ENCODE results near the gene NHS.
"Not testable (repeated sequence)": the region's sequence is repeated elsewhere in the genome, so short reads cannot be mapped to it uniquely, and the experiment has no call there.

NHS gene

DNA sequence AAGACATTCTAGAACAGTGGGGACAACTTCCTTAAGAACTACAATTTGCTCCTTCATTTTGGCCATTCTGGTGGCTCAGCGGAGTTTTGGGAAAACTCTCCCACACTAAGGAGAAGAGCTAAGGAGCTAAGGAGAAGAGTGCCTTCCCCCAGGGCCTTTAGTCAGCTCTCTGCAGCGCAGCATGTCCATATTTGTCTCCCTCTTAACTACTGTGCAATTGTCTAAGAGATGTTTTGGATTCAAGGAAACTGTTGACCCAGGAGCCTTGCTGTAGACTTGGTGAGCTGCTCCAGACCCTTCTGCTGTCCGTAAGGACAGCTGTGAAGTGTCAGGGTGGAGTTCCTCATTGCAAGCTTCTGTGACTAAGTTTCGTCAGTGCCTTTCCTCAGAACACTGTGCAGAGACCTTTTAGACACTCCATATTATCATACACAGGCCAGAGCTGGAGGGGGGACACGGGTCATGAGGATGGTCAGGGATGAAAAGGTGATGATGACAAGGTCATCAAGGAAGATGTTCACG lies 179.0 kb downstream of the NHS start:
- no peak for DNase-seq

DNA sequence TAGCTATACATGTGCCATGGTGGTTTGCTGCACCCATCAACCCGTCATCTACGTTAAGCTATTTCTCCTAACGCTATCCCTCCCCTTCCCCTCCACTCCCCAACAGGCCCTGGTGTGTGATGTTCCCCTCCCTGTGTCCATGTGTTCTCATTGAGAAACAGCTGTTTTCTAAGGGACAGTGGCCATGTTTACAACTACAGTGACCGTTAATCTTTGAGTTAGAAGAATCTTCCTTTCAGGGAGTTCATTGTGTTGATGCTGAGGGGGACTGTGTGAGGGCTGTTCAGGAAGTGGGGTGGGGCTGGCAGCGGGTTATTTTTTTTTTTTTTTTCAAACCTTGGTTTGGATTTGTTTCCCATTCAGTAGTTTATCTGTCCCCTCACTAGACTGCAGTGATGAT lies 179.9 kb downstream of the NHS start:
- no peak for DNase-seq

DNA sequence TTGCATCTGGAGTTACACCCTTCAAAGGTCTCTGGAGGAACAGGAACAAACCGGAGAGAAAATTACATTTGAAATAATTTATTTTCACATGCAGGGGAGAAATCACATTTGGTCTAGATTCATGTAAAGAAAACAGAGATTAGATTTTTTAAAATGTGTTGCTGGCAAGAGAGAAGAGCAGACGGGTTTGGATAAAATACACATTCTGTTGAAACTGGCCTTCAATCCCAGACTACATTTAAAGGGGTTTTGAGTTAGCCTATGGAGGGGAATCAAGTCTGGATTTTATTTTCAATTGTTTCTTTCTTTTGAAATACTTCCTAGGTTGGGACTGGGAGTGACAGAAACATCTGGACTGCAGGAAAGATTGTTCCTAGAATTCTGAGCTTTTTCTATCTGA lies 180.8 kb downstream of the NHS start:
- no peak for DNase-seq

DNA sequence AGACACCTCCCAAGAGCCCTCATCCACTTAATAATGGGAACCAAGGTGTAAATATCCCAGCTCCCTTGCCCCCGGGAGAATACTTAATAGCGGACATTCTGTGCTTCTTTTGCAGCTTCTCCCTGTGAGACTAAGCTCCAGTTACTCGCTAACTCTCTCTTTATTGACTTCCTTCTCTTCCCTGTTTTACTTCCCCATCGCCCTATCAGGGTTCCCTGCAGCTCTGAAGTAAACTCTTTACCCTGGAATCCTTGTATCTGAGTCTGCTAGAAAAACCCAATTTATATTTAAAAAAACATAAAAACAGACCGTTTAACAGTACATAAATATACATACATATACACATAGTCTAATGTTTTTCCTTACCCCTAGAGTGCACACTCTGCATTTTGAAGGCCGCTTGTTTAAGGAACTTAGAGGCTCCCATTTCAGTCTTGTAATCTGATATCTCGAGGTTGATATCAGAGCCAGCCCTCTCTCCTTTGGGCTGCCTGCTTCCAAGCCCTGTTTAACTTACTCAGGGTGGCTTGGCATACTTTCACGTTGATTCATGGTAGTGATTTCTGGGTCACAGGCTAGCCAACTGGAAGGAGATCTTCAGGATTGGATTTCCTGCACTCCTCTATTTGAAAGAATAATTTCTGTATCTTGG lies 184.9 kb downstream of the NHS start:
- DNase-seq = no peak

DNA sequence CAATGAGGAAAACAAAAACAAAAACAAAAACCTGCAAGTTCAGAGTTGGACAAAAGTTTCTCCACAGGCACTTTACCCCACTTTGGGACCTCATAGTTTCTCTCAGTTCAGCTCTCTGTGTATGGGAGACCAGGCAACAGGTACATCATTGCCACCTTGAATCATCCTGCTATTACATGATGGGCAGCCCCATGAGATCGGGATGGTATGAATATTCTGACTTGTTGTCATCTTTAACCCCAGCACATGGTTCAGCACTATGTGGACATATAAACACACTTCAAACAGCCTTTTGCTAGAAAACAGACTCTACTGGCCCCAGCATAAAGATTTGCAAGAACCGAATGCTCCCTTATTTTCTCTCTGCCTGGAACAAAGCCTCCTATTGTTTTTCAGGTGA lies 185.4 kb downstream of the NHS start:
- no peak for DNase-seq

DNA sequence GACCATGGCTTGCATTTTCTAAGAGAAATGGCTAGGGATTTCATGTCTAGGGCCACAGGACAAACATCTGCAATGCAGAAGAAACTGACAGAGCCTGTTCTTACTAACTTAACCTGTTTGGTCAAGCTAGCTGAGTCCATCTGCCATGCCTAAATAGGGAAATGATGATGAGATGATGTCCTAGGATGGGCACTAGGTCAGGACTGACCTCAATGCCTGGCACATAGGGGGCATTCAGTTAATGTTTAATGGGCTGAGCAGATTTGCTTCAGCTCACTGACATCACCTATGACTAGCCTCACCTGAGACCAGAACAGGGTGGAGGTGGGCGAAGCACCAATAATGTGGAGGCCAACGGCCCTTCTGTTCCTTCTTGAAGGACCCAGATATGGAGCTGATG lies 188.1 kb downstream of the NHS start:
- no peak for DNase-seq

DNA sequence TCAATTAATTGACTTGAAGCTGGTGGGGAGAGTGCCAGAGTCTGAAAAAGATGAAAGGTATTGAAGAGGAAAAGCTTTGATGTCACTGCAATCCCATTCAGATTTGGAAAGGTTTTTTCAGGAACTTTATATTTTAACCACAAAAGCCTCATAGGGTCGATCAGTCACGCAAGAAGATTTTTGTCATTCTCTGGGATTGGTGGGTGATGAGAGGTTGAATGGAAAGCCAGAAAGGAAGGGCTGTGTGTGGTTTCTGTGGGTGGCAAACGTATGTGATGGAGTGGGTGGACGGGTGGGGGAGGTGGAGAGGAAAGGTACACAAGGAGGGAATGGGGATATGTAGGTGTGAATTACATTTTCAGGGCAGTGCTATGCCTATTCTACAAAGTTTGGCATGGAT lies 188.5 kb downstream of the NHS start:
- no peak for DNase-seq

DNA sequence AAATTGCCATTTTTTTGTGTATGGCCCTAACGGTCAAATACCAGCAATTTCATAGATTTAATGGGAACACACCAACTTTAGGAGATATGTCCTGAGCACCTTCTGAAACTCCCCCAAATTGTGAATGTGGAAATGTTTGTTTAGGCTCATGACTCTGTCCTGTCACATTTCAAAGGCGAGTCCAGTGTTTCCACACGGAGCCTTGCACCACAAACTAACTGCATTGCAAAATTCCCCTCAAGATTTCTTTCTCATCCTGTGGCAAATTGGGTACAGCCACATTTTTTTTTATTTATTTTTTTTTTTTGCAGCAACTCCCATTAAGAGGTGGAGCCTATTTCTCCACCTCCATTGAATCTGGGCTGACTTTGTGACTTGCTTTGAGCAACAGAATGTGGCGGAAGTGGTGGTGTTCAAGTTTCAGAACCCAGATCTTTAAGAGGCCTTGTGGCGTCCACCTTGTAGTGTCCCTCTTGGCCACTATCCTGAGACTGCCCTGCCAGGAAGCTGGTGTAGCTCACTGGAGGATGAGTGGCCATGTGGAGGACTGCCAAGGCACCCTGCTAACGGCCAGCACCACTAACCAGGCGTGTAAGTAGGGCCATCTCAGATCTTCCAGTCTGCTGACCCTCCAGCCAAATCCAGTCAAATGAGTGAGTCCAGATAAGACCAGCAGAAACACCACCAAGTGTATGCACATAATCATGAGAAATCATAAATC lies 189.8 kb downstream of the NHS start:
- DNase-seq = no peak

DNA sequence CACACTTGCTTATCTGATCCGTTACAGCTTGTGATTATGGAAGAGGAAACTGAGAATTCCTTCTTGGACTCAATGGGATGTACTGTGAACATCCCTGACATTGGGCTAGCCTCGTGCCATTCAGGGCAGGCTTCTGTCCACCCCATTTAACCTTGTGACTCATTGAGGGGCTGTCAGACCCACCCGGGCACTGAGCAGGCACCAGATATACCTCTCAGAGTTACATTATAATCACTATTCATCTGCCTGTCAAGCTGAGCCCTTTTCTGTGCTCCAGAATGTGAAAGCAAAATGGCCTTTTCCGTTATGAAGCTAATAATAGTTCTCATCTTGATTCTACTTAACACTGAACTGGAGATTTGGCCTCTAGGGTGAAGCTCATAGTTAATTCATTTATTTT lies 191.7 kb downstream of the NHS start:
- DNase-seq = no peak

DNA sequence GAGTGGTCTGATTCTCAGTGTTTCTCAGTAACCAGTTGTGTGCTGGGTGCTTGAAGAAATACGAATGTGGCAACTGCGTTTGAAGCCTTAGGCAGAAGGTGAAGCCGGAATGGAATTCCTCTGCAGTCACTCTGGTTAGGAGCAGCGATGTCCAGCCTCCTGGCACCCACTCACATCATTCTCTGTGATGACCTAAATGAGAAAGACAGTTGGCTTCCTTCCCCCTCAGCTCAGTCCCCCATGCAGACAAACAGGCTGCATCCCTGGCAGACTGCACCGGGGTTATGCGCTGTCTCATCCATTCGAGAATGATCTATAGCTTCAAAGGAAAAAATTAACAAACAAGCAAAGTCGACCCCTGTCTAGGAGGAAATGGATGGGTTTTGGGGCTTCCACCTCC lies 192.2 kb downstream of the NHS start:
- DNase-seq = no peak

DNA sequence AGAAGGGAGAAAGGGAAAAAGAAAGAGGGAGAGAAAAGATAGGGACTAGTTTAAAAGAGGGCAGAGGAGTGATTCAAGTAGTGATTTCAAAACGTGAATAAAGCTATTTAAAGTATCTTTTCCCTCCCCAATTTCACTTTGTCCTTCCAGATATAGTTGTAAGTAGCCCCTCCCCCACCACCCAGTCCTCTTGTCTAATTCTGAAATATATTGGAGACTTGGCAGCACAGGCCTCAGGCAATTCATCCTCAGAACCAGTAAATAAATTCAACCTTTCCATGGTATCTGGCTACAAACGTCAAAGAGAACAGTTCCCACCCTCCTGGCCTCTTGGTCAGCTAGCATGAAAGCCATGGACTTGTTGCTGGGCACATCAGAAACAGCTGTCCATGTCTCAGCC lies 192.8 kb downstream of the NHS start:
- no peak for DNase-seq

DNA sequence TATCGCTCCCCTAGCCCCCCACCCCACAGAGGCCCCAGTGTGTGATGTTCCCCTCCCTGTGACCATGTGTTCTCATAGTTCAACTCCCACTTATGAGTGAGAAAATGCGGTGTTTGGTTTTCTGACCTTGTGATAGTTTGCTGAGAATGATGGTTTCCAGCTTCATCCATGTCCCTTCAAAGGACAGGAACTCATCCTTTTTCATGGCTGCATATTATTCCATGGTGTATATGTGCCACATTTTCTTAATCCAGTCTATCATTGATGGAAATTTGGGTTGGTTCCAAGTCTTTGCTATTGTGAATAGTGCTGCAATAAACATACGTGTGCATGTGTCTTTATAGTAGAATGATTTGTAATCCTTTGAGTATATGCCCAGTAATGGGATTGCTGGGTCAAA lies 193.8 kb downstream of the NHS start:
- not testable (repeated sequence) for DNase-seq

DNA sequence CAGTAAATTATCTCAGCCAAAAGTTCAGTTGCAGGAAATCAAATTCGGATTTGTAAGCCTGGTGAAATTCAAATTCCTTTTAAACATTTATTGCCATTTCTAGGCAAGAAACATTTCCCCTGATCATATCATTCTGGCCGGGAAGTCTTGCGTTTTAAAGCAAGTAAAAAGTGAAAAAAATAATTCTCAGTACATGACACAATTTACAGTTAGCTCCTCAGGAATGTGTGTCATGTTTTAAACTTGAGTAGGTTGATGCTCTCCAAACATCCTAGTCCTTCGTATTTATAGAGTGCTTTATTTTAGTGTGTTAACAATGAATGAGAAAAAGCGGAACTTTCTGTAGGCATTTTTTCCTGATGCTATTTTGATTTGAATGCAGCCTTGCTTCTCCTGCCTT lies 204.0 kb downstream of the NHS start:
- DNase-seq = no peak

DNA sequence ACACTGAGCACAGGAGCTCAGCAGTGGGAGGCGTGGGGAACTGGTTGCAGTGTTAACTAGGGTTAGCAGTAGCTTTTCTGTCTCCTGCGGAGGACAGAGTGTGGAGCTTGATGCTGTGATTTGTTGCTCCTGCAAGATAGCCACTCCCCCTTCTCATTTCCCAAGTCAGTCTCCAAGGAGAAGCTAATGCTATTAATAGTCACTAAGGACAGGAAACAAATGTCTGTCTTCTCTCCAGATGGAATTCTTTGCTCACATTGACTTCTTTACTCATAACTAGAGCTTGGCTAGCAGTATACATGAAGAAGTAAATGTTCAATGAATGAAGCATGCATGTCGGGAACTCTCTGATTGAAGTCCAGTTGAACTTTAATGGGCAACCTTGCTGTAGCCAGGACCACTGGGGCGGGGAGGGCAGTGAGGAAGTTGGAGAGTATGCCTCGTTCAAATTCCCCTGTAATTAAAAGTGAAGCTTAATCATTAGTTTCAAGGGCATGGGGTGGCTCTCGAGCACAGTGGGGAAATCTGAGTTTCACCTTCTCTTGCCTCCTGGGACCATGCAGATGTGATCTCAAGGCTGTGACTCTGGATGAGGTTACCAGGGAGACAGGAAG lies 205.6 kb downstream of the NHS start:
- DNase-seq = no peak

DNA sequence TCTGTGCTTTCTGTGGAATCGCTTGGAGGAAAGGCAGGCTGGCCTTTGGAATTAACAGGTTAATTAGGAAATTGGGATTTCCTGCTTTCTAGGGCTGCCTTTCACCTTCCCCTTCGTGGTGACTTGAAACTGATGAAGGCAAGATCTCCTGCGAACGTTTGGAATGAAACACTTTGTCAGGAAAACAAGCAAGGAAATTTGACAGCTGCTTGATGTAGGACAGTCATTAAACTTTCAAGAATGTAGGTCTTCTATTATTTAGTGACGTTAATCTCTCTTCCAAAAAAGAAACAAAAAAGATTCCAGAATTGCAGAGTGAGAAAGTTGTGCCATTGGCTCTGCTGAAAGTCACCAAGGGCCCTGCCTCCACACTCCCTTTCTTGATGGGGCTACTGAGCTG lies 206.6 kb downstream of the NHS start:
- DNase-seq = no peak

DNA sequence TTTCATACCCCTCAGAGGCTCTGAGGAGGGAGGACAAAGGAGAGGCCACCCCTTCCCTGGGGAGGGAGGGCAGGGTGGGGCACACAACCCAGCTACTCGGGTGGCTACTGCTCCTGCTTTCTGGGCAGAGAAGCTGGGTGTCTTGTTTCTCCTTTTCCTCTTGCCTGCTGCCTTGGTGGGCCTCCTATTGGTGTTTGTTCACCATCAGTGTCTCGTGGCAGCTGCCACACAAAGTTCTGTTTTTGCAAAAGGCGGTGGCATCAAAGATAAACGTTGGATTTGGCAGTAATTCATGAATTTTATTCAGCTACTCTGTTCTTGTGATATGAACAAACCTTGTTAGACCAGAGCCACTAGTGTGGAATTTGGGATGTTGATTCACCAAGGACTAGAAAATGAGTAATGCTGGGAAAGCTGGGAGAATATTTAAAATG lies 209.3 kb downstream of the NHS start:
- DNase-seq = no peak

DNA sequence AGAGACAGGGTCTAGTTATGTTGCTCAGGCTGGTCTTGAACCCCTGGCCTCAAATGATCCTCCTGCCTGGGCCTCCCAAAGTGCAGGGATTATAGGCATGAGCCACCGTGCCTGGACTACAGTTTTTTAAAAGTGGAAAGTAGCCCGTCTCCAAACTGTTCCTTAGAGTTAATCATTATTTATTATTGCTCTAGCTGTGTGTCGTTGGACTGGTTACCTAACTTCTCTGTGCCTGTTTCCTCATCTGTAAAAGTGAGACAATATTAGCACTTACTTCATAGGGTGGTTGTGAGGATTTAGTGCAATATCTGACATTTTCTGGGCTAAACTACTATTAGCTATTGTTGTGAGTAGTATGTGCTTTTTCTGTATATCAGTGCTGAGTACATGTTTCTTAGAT lies 210.0 kb downstream of the NHS start:
- no peak for DNase-seq

DNA sequence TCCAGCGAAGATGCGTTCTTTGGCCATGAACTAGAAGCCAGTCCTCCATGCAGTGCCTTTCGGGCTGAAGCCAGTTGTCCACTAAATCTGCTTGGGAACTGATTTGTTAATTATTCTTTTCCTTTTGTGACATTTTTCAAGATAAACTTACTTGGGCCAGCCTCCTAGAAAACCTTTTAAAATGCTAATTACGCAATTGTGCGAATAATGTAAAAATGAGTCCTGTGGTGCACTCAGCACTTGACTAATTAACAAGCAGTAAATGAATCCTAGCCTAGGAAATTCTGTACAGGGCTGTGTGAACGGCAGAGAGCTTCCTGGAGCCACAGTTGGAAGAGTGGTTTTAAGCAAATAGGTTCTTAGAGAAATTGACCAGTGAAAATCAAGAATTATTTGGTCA lies 212.4 kb downstream of the NHS start:
- no peak for DNase-seq

DNA sequence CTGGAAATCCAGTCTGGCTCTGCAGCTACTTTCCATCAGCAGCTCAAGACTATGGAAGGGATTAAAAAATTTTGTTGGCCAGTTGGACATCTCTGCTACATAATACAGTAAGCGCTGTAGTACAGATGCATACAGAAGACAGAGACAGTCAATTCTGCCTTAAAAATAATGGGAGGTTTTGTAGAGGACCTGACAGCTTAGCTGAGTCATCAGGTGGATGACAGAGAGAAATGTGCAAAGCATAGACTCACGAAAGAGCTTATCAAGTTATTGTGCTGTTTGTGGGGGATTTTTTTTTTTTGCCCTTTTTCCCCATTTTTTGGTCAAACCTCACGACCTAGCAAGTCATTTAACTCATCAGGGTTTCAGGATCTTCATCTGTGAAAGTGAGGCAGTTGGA lies 213.3 kb downstream of the NHS start:
- DNase-seq = no peak

DNA sequence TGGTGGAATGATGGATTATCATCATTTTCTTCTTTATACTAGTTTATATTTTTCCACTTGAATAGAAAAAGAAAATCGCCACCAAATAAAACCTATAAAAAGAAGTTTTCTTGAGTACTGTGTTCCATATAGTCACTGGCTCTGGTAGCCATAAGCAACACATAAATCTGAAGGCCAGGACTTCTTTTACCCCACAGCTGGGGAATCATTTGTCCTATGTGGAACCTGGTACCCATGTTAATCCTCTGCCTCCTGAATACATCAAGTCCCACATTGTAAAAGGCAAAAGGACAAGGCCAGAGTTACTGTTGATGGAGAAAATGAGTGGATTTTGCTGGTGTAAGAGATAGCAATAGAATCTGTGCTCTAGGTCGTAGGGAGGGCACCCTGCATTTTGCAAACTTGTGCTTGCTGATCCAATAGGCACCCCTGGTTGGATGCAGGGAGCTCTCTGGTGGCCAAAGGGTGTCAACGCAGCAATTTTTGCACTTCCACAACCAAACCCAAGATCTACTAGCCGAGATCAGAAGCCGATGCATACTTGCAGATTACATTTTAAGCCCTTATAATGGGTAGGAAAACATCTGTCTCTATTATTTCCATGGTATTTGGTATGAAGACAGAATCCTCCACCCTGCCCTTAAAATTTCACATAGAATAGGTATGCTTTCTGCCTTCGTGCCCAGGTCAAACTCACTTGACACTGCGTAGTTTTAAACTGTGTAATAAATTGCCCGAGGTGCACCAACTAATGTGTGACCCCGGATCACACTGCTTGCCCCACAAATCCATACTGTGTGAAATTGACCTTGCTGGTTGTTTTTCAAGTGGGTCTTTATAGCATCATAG lies 216.1 kb downstream of the NHS start:
- DNase-seq = peak in 1 of 2 experiments; percentile 0

DNA sequence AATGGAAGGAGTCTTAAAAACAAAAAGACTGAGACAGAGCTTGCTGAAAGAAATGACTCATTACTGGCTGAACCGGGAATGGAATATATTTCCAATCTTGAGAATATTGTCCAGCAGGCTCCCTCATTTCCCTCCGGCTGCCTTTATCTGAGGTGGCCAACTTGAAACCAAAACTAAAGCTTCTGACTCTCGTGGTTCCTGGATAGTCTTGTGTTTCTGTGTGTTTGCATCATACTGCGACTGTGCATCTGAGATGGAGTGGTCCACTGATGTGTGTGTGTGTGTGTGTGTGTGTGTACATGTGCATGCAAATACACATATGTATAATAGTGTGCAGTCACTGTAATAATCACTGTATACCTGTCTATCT lies 216.7 kb downstream of the NHS start:
- no peak for DNase-seq

DNA sequence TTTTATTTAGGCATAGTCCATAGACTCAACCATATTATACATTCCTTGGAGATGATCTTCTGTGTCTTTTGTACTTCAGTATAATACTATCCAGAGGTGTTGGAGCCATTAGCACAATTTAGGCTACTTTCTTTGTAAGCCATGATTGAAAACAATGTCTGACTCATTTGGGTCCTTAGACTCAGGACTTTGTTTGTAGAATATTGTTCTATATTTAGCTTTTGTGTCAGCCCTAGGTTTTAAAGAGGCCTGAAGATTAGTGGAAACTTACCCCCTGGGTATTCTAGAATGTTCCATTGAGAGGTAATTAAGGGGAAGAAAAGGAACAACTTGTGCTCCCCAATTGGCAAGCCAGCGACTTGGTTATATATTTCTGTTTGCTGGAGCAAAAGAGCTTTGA lies 217.1 kb downstream of the NHS start:
- DNase-seq = no peak

DNA sequence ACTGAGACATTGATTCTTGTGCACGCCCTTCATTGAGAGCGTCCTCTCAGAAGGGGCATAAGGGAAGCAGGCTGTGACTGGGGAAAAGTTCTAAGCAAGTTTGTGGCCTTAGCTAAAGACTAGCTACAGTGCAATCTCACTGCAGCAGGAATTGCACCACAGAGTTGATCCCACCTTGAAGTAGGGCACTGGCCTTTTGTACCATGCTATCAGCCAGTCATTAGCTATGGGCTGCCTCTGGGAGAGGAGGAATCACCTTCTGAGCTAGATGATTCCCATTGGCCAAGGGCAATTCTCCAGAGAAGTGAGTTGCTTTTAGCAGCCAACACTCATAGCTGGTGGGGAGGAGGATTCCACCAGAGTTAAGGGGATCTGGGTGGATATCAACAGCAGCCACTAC lies 219.7 kb downstream of the NHS start:
- no peak for DNase-seq

Data from activated CD4-positive, alpha-beta T cell treated with anti-CD3 and anti-CD28 coated beads, Interleukin-2, amount 50 U/mL, for 4 hours (primary cell).